ENCODE results near the gene AGA.

DNA sequence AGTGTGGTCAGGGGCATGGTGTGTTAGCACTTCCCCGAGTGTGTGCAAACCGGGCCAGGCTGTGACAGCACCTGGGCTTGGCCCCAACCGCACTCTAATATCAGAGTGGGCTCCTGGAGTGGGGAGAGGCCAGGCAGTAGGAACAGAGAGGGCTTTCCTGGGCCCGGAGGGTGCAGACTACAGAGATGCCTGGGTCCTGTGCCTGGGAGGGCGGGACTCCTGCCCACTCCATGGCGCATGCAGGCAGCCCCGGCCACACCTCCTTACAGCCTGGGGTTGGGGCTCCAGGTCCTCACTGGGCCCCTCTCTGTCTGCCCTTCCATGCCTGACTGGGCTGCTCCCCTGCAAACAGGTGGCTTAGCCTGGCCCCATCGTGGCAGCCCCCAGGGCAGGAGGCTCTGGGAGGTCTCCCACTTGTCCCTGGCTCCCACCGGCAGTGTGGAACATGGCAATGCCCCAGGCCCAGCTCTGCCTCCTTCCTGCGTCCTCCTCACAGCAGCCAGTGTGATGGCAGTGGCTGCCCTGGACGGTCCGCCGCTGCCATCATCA lies 60.4 kb downstream of the AGA start:
- TF ChIP-seq HDAC6 (IDR thresholded peaks at IDR 0.05; ENCODE audit: unreplicated experiment) (no peak), TCF12 (IDR thresholded peaks at IDR 0.05; ENCODE audit: low read depth, low read length) (no peak), NRF1 (conservative IDR thresholded peaks at IDR 0.05; ENCODE audit: low read depth, low read length) (no peak), POLR2AphosphoS5 (IDR thresholded peaks at IDR 0.05; ENCODE audit: low read length) (no peak), POU2F2 (IDR thresholded peaks at IDR 0.05; ENCODE audit: borderline replicate concordance, low read depth, low read length) (no peak), REST (IDR thresholded peaks at IDR 0.05; ENCODE audit: low read depth, low read length) (no peak), HDAC2 (IDR thresholded peaks at IDR 0.05) (no peak)
- TF ChIP-seq, protein P1, sequence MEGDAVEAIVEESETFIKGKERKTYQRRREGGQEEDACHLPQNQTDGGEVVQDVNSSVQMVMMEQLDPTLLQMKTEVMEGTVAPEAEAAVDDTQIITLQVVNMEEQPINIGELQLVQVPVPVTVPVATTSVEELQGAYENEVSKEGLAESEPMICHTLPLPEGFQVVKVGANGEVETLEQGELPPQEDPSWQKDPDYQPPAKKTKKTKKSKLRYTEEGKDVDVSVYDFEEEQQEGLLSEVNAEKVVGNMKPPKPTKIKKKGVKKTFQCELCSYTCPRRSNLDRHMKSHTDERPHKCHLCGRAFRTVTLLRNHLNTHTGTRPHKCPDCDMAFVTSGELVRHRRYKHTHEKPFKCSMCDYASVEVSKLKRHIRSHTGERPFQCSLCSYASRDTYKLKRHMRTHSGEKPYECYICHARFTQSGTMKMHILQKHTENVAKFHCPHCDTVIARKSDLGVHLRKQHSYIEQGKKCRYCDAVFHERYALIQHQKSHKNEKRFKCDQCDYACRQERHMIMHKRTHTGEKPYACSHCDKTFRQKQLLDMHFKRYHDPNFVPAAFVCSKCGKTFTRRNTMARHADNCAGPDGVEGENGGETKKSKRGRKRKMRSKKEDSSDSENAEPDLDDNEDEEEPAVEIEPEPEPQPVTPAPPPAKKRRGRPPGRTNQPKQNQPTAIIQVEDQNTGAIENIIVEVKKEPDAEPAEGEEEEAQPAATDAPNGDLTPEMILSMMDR (IDR thresholded peaks at IDR 0.05 in 2 of 3, conservative IDR thresholded peaks at IDR 0.05 in 1 of 3; ENCODE audit: control insufficient read depth in 2 of 3, extremely low read depth in 1 of 3, insufficient read depth in 1 of 3, low read depth in 3 of 3, low read length in 3 of 3): no peak
- TF ChIP-seq, protein P2, sequence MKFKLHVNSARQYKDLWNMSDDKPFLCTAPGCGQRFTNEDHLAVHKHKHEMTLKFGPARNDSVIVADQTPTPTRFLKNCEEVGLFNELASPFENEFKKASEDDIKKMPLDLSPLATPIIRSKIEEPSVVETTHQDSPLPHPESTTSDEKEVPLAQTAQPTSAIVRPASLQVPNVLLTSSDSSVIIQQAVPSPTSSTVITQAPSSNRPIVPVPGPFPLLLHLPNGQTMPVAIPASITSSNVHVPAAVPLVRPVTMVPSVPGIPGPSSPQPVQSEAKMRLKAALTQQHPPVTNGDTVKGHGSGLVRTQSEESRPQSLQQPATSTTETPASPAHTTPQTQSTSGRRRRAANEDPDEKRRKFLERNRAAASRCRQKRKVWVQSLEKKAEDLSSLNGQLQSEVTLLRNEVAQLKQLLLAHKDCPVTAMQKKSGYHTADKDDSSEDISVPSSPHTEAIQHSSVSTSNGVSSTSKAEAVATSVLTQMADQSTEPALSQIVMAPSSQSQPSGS (IDR thresholded peaks at IDR 0.05; ENCODE audit: low read length): no peak
